GM21423 (cell line): Measurements from ENCODE around the gene TBC1D21.

ENCODE experiments used
- ATAC-seq: cut with Tn5 transposase; IDR thresholded peaks from one replicate; pipeline ENCODE4 v1.9.1; 2021; ENCODE audit warnings: mild to moderate bottlenecking, moderate library complexity; ENCODE audit not compliant: unreplicated experiment

TBC1D21 gene

GRCh38 chr15:73873456-73873855 lies at the start of gene TBC1D21:
TBC1D21 (plus strand) TSS chr15:73873564; CDS start chr15:73873710, 146 bp downstream.
- ATAC-seq: no peak

- no peak for ATAC-seq
These were observed 46.6 kb upstream of the TBC1D21 start for GRCh38 chr15:73826711-73827251.

GRCh38 chr15:73829523-73829922 lies 43.8 kb upstream of the TBC1D21 start:
- no peak for ATAC-seq

- ATAC-seq: no peak
These were observed 40.7 kb upstream of the TBC1D21 start for GRCh38 chr15:73832657-73833056.

DNA sequence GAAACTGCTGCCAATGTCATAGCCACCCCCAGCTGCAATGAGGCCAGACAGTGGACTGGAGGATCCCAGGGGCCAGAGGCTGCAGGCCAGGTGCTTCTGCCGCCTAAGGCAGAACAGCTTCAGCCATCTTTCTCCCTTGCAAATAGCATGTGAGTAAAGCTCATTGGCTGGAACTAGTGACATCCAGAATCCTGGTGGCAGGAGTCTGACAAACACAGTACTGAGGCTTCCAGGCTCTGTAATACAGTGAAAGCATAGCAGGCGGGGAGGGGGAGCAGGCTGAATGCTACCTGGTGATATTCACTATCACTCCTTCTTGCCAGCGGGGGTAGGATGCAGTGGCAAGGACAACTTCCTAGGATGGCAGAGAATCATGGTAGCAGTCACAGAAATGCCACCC lies 36.5 kb upstream of the TBC1D21 start:
- ATAC-seq: no peak

- no peak for ATAC-seq
These were observed 34.4 kb upstream of the TBC1D21 start for GRCh38 chr15:73838831-73839426.

- ATAC-seq: no peak
These were observed 33.5 kb upstream of the TBC1D21 start for GRCh38 chr15:73839699-73840377.

DNA sequence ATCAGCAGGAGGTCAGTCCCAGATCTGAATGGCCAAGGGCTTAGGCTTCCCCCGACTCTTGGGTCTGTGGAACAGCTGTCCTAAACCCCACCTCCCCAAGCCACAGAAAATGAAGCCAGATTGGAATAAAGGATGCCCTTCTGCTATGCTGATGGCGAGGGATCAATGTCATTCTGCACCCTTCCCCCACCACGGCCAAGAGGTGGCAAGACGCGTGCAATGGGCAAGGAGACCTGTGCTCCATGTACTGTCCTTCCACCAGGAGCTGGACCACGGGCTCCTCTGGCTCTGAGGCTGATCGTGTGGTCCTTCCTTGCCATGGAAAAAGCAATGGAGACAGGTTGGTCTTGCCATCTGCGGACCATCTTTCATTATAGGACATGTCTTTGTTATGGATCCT lies 32.6 kb upstream of the TBC1D21 start:
- ATAC-seq: no peak

GRCh38 chr15:73841756-73842725 lies 31.3 kb upstream of the TBC1D21 start:
- no peak for ATAC-seq

DNA sequence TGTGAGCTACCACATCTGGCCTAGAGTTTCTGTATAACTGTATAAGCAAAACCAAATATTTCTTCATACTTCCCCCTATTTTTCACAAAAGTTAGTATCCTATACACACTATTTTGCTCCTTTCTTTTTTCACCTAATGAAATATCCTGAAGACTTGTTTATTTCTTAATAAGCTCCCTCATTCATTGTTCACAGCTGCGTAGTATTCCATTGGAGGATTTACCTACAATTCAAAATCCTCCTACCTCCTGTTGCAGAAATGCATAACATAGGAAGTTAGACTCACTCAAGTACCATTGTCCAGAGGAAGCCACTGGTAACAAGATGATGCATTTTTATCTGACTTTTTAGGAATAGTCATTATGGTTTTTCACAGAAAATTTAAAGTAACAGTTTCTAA lies 29.6 kb upstream of the TBC1D21 start:
- ATAC-seq: no peak

DNA sequence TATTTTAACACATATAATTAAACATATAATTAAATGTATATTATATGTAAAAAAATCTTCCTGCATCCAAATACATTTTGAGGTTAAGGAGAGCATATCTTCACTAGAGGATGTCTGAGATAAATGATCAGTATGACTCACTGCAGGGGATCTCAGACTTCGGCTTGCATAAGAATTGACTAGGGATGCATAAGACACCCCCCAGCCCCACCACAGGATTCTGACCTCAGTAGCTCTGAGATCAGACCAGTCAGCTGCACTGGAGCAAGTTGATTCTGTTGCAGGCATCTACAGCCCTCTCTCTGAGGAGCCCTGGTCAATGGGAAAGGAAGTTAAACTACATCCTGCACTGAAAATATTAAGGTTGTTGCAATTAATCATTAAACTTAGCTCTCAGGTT lies 29.0 kb upstream of the TBC1D21 start:
- ATAC-seq: no peak

- no peak for ATAC-seq
These were observed 27.9 kb upstream of the TBC1D21 start for GRCh38 chr15:73845507-73845906.

GRCh38 chr15:73845907-73846306 lies 27.5 kb upstream of the TBC1D21 start:
- no peak for ATAC-seq

- no peak for ATAC-seq
These were observed 23.7 kb upstream of the TBC1D21 start for GRCh38 chr15:73849641-73850040.

DNA sequence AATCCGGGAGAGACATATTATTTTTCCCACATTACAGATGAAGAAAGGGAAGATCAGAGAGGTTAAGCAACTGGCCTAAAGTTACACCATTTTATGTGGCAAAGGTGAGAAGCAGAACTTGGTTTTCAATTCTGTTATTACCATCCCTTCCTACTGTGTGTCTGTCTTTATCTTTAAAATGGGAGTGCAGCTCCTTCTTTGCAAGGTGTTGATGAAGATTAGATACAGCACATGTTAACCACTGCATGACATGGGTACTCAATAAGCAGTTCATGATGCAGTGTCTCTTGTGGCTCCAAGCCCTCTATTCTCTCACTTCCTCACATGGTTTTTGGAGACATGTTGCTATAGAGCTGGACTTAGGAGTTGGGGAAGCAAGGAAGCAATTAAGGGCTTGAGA lies 23.1 kb upstream of the TBC1D21 start:
- no peak for ATAC-seq

DNA sequence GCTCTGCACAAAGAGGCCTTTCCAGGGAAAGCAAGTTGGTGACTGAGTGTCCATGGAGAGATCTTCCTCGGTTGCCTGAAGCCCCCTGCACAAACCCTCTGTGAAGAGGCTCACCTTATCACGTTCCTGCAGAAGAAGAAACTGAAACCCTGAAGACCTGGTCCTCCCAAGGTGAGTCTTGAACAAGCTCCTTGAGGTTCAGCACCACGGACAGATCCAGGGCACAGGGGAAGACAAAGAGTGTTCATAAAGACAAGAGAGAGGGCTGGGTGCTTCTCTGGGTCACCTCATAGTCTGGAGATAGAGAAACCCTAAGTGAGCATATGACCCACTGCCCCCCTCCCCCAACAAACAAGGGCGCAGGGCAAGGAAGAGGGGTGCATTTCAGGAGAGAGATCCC lies 21.7 kb upstream of the TBC1D21 start:
- no peak for ATAC-seq

DNA sequence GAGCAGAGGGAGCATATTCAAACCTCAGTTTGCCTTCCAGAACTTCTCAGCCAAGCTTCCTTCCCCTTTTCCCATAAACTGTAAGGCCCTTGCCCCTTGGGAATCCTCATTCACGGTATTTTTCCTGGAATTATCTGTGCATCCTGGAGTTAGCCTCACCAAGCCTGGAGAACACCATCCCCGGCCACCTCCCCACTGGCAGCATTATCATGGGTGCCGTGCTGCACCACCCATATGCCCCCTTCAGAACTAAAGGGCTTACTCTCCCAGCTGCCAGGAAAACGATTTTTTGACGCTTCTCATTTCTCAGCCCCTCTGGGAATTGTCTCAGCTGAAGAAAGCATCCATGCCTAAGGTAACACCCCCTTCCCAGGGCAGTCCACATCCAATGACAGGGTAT lies 20.9 kb upstream of the TBC1D21 start:
- ATAC-seq: no peak

- no peak for ATAC-seq
These were observed 19.1 kb upstream of the TBC1D21 start for GRCh38 chr15:73854265-73854664.

DNA sequence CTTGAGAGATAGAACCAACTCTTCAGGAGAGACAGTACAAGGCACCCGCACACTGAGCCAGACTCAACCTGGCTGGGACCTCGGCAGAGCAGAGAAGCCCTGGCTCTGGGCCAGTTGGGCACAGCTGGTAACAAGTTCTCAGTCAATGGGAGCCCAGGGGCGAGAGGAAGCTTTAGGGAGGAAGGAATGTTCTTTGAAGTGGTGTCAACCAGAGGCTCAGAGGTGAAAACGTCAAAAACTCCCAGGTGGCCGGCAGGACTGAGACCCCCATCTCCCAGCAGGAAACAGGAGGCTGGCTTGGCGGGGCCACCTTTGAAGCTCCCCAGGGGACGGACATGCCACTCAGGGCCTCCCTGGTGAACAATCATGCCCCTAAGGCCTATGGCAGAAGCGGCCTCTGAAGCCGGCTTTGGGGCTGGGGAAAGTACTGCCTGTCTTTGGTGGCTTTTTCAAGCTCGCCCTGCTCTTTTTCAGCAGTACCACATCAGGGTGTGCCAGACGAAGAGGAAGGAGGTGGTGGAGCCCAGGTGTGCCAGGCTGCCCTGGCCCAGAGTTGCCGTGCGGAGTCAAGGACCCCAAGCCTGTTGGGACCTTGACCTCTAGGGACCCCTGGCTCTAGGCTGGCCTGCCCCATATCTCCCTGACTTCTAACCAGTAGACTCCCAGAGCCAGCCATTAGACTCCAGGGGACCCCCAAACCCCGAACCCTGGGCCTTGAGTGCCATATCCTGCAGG lies 16.7 kb upstream of the TBC1D21 start:
- no peak for ATAC-seq

GRCh38 chr15:73857193-73857920 lies 16.0 kb upstream of the TBC1D21 start:
- no peak for ATAC-seq
